ENCODE measurements around the gene LRRC8B.

Gene LRRC8B

DNA sequence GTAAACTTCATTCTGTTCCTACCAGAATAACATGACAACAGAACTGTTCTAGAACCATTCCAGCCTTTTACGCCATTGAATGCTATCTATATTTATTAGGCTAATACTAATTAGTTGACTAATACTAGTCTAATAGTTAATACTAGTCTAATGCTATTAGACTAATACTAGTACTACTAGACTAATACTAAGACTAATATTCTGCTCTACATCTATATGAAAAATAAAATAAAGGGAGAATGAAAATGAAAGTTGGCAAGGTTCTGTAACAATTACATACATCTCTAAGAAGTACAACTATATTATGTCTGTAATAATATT is 40.9 kb upstream of the LRRC8B start:
- H2AFZ ChIP-seq (ENCODE audit: low read length) = no peak overlapping the region
- no peak overlapping the region for H3K4me3 ChIP-seq (ENCODE audit: low read length in 2 of 2)
- H3K4me2 ChIP-seq (ENCODE audit: insufficient read depth, low read length, poor library complexity, severe bottlenecking) = no peak overlapping the region
- H3K36me3 ChIP-seq (replicated peaks in 1 of 2; ENCODE audit: control insufficient read depth in 2 of 2, insufficient read depth in 2 of 2, low read length in 2 of 2) = no peaks in the 10 kb centered on the region
- H3K4ac ChIP-seq (ENCODE audit: low read length) = no peak overlapping the region
- H2AK5ac ChIP-seq (ENCODE audit: low read depth, low read length) = no peak overlapping the region
- no peak overlapping the region for H3K9ac ChIP-seq (ENCODE audit: low read depth, low read length, poor library complexity)
- no peak overlapping the region for H2BK5ac ChIP-seq (ENCODE audit: low read length)
- no peak overlapping the region for H2BK12ac ChIP-seq (ENCODE audit: low read length)
- peaks cover 0 to 4% of the 10 kb centered on the region in 2 donors for H3K9me3 ChIP-seq (replicated peaks in 1 of 2; ENCODE audit: control insufficient read depth in 2 of 2, insufficient read depth in 1 of 2, low read depth in 1 of 2, low read length in 2 of 2)
- H3K79me1 ChIP-seq (ENCODE audit: low read depth, low read length) = no peaks in the 10 kb centered on the region
- no peak overlapping the region for H2BK15ac ChIP-seq (ENCODE audit: low read length)
- peaks cover 0 to 7% (median 0%) of the 10 kb centered on the region in 3 experiments for H3K27me3 ChIP-seq (ENCODE audit: control insufficient read depth in 3 of 3, insufficient read depth in 3 of 3, low read depth in 1 of 3, low read length in 3 of 3)
- no peak overlapping the region for H4K91ac ChIP-seq (ENCODE audit: low read depth, low read length, poor library complexity)
- WGBS, 2 donors (ENCODE audit: extremely low coverage in 2 of 2, insufficient read length in 2 of 2, insufficient replicate concordance in 1 of 2) = no CpG with 5 or more reads among the region's 1 CpG
- no peak overlapping the region for H3K27ac ChIP-seq (replicated peaks; ENCODE audit: low read length)
- no peak for DNase-seq (ENCODE audit: low spot score)
- H2BK120ac ChIP-seq (ENCODE audit: low read depth, low read length) = no peak overlapping the region
- no peak overlapping the region for H3K18ac ChIP-seq (ENCODE audit: low read length)
- no peak overlapping the region for H3K14ac ChIP-seq (ENCODE audit: low read length)
- no peak overlapping the region for H3K23ac ChIP-seq (ENCODE audit: low read depth, low read length, poor library complexity)
- H4K8ac ChIP-seq (ENCODE audit: low read depth, low read length) = no peak overlapping the region
- no peaks in the 10 kb centered on the region for H3K4me1 ChIP-seq (ENCODE audit: control insufficient read depth in 2 of 2, insufficient read depth in 1 of 2, low read depth in 1 of 2, low read length in 2 of 2)

- no peak overlapping the region for H2AK5ac ChIP-seq (ENCODE audit: low read depth, low read length)
- no peak overlapping the region for H4K91ac ChIP-seq (ENCODE audit: low read depth, low read length, poor library complexity)
- no peak for DNase-seq (ENCODE audit: low spot score)
- no peak overlapping the region for H2BK120ac ChIP-seq (ENCODE audit: low read depth, low read length)
- no peak overlapping the region for H3K14ac ChIP-seq (ENCODE audit: low read length)
- H4K8ac ChIP-seq (ENCODE audit: low read depth, low read length) = no peak overlapping the region
- no peak overlapping the region for H2AFZ ChIP-seq (ENCODE audit: low read length)
- peaks cover 0 to 1% of the 10 kb centered on the region in 2 donors for H3K9me3 ChIP-seq (replicated peaks in 1 of 2; ENCODE audit: control insufficient read depth in 2 of 2, insufficient read depth in 1 of 2, low read depth in 1 of 2, low read length in 2 of 2)
- no peaks in the 10 kb centered on the region for H3K36me3 ChIP-seq (replicated peaks in 1 of 2; ENCODE audit: control insufficient read depth in 2 of 2, insufficient read depth in 2 of 2, low read length in 2 of 2)
- H3K9ac ChIP-seq (ENCODE audit: low read depth, low read length, poor library complexity) = no peak overlapping the region
- no peak overlapping the region for H2BK5ac ChIP-seq (ENCODE audit: low read length)
- H3K4me3 ChIP-seq (ENCODE audit: low read length in 2 of 2) = no peak overlapping the region
- H3K27me3 ChIP-seq (ENCODE audit: control insufficient read depth in 3 of 3, insufficient read depth in 3 of 3, low read depth in 1 of 3, low read length in 3 of 3) = peaks cover 0 to 7% (median 0%) of the 10 kb centered on the region in 3 experiments
- H3K4me1 ChIP-seq (ENCODE audit: control insufficient read depth in 2 of 2, insufficient read depth in 1 of 2, low read depth in 1 of 2, low read length in 2 of 2) = no peaks in the 10 kb centered on the region
- no peak overlapping the region for H3K4me2 ChIP-seq (ENCODE audit: insufficient read depth, low read length, poor library complexity, severe bottlenecking)
- H3K23ac ChIP-seq (ENCODE audit: low read depth, low read length, poor library complexity) = no peak overlapping the region
- H3K27ac ChIP-seq (replicated peaks; ENCODE audit: low read length) = no peak overlapping the region
- no peak overlapping the region for H3K18ac ChIP-seq (ENCODE audit: low read length)
- H3K79me1 ChIP-seq (ENCODE audit: low read depth, low read length) = no peaks in the 10 kb centered on the region
- H3K4ac ChIP-seq (ENCODE audit: low read length) = no peak overlapping the region
- H2BK15ac ChIP-seq (ENCODE audit: low read length) = no peak overlapping the region
- H2BK12ac ChIP-seq (ENCODE audit: low read length) = no peak overlapping the region
- WGBS, 2 donors (ENCODE audit: extremely low coverage in 2 of 2, insufficient read length in 2 of 2, insufficient replicate concordance in 1 of 2) = no CpG with 5 or more reads among the region's 3 CpGs
Measured at GRCh38 chr1:89484092-89485038, 40.3 kb upstream of the LRRC8B start.

- Histone ChIP-seq H2BK15ac (ENCODE audit: low read length) (no peak overlapping the region), H3K23ac (ENCODE audit: low read depth, low read length, poor library complexity) (no peak overlapping the region), H3K4ac (ENCODE audit: low read length) (no peak overlapping the region), H3K79me1 (ENCODE audit: low read depth, low read length) (no peaks in the 10 kb centered on the region), H3K36me3 (replicated peaks in 1 of 2; ENCODE audit: control insufficient read depth in 2 of 2, insufficient read depth in 2 of 2, low read length in 2 of 2) (no peaks in the 10 kb centered on the region), H2BK5ac (ENCODE audit: low read length) (no peak overlapping the region), H3K9me3 (replicated peaks in 1 of 2; ENCODE audit: control insufficient read depth in 2 of 2, insufficient read depth in 1 of 2, low read depth in 1 of 2, low read length in 2 of 2) (no peaks in the 10 kb centered on the region), H3K18ac (ENCODE audit: low read length) (no peak overlapping the region), H4K91ac (ENCODE audit: low read depth, low read length, poor library complexity) (no peak overlapping the region), H3K4me2 (ENCODE audit: insufficient read depth, low read length, poor library complexity, severe bottlenecking) (no peak overlapping the region), H2AFZ (ENCODE audit: low read length) (no peak overlapping the region), H3K14ac (ENCODE audit: low read length) (no peak overlapping the region), H2BK12ac (ENCODE audit: low read length) (no peak overlapping the region), H3K9ac (ENCODE audit: low read depth, low read length, poor library complexity) (no peak overlapping the region), H2AK5ac (ENCODE audit: low read depth, low read length) (no peak overlapping the region), H3K27me3 (ENCODE audit: control insufficient read depth in 3 of 3, insufficient read depth in 3 of 3, low read depth in 1 of 3, low read length in 3 of 3) (peaks cover 0 to 7% (median 0%) of the 10 kb centered on the region in 3 experiments), H3K4me1 (ENCODE audit: control insufficient read depth in 2 of 2, insufficient read depth in 1 of 2, low read depth in 1 of 2, low read length in 2 of 2) (no peaks in the 10 kb centered on the region), H4K8ac (ENCODE audit: low read depth, low read length) (no peak overlapping the region), H2BK120ac (ENCODE audit: low read depth, low read length) (no peak overlapping the region), H3K27ac (replicated peaks; ENCODE audit: low read length) (no peak overlapping the region), H3K4me3 (ENCODE audit: low read length in 2 of 2) (no peak overlapping the region)
- no peak for DNase-seq (ENCODE audit: low spot score)
- WGBS, 2 donors (ENCODE audit: extremely low coverage in 2 of 2, insufficient read length in 2 of 2, insufficient replicate concordance in 1 of 2) = no CpG with 5 or more reads among the region's 2 CpGs
Measured at GRCh38 chr1:89487972-89488371, 36.7 kb upstream of the LRRC8B start.

DNA sequence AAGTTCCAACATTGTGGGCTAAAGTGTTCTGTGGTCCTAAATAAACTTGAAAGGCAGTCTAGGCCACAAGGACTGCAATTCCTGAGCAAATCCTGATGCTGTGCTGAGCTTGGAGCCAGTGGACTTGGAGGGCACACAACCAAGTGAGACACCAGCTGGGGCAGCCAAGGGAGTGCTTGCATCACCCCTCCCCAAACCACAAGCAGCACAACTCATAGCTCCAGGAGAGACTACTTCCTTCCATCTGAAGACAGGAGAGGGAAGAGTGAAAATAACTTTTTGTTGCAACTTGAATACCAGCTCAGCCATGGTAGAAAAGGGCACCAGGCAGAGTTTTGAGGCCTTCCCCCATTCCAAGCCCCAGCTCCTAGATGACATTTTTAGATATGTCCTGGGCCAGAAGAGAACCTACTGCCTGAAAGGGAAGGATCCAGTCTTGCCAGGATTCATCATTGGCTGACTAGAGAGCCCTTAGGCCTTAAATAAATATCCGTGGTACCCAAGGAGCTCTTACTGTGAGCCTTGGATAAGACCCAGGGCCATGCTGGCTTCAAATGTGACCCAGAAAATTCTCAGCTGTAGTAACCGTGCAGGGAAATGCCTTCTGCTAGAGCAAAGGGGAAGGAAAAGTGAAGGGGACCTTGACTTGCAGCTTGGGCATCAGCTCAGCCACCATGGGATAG is 35.4 kb upstream of the LRRC8B start:
- no peak overlapping the region for H2AK5ac ChIP-seq (ENCODE audit: low read depth, low read length)
- H3K4me1 ChIP-seq (ENCODE audit: control insufficient read depth in 2 of 2, insufficient read depth in 1 of 2, low read depth in 1 of 2, low read length in 2 of 2) = no peaks in the 10 kb centered on the region
- no peaks in the 10 kb centered on the region for H3K9me3 ChIP-seq (replicated peaks in 1 of 2; ENCODE audit: control insufficient read depth in 2 of 2, insufficient read depth in 1 of 2, low read depth in 1 of 2, low read length in 2 of 2)
- H3K4me3 ChIP-seq (ENCODE audit: low read length in 2 of 2) = no peak overlapping the region
- peaks cover 0 to 7% (median 0%) of the 10 kb centered on the region in 3 experiments for H3K27me3 ChIP-seq (ENCODE audit: control insufficient read depth in 3 of 3, insufficient read depth in 3 of 3, low read depth in 1 of 3, low read length in 3 of 3)
- H3K14ac ChIP-seq (ENCODE audit: low read length) = no peak overlapping the region
- no peak overlapping the region for H3K18ac ChIP-seq (ENCODE audit: low read length)
- no peak overlapping the region for H3K4me2 ChIP-seq (ENCODE audit: insufficient read depth, low read length, poor library complexity, severe bottlenecking)
- no peak overlapping the region for H4K8ac ChIP-seq (ENCODE audit: low read depth, low read length)
- DNase-seq (ENCODE audit: low spot score) = no peak
- H3K36me3 ChIP-seq (replicated peaks in 1 of 2; ENCODE audit: control insufficient read depth in 2 of 2, insufficient read depth in 2 of 2, low read length in 2 of 2) = no peaks in the 10 kb centered on the region
- H3K79me1 ChIP-seq (ENCODE audit: low read depth, low read length) = no peaks in the 10 kb centered on the region
- no peak overlapping the region for H2BK15ac ChIP-seq (ENCODE audit: low read length)
- no peak overlapping the region for H3K23ac ChIP-seq (ENCODE audit: low read depth, low read length, poor library complexity)
- no CpG with 5 or more reads among the region's 2 CpGs for WGBS, 2 donors (ENCODE audit: extremely low coverage in 2 of 2, insufficient read length in 2 of 2, insufficient replicate concordance in 1 of 2)
- H3K9ac ChIP-seq (ENCODE audit: low read depth, low read length, poor library complexity) = no peak overlapping the region
- H3K27ac ChIP-seq (replicated peaks; ENCODE audit: low read length) = no peak overlapping the region
- no peak overlapping the region for H3K4ac ChIP-seq (ENCODE audit: low read length)
- H2BK5ac ChIP-seq (ENCODE audit: low read length) = no peak overlapping the region
- no peak overlapping the region for H2BK120ac ChIP-seq (ENCODE audit: low read depth, low read length)
- no peak overlapping the region for H2AFZ ChIP-seq (ENCODE audit: low read length)
- no peak overlapping the region for H2BK12ac ChIP-seq (ENCODE audit: low read length)
- no peak overlapping the region for H4K91ac ChIP-seq (ENCODE audit: low read depth, low read length, poor library complexity)

Data from neuronal stem cell (in vitro differentiated cells).